CD14-positive monocyte (primary cell): Measurements from ENCODE around the gene RHOBTB3. TPM values are rescaled to one million over a fixed set of nuclear protein-coding genes. Genes with fewer than 3 reads are reported as not detected.
A peak's percentile ranks its signal among the peaks of the same experiment; 100 is the strongest.

Experiments used
- DNase-seq, 3 donors: peaks; one replicate each; pipeline ENCODE4 v3.0.0-alpha.2; 2011 to 2022
- H2AFZ ChIP-seq: 2 replicates; pipeline ENCODE4 v1.6.0; 2012; ENCODE audit warnings: mild to moderate bottlenecking, low read depth, low read length, inconsistent platforms; ENCODE audit not compliant: insufficient read depth, poor library complexity, severe bottlenecking
- H3K27ac ChIP-seq, 2 donors: 1 replicate in 1 of 2; 2 replicates in 1 of 2; pipeline ENCODE4 v1.5.1; 2012 to 2013; ENCODE audit warnings: low read length in 2 of 2, control low read depth in 1 of 2, inconsistent platforms in 1 of 2, low read depth in 1 of 2, mild to moderate bottlenecking in 1 of 2
- H3K27me3 ChIP-seq, 2 donors: one replicate each; pipeline versions ENCODE4 v1.6.0 to v1.6.1; 2011 to 2013; ENCODE audit warnings: low read length in 2 of 2; ENCODE audit not compliant: control insufficient read depth in 2 of 2, insufficient read depth in 2 of 2
- H3K36me3 ChIP-seq, 2 donors: replicated peaks in 1 of 2; 1 replicate in 1 of 2; 2 replicates in 1 of 2; pipeline versions ENCODE4 v1.5.1 to v1.6.1; 2012 to 2013; ENCODE audit warnings: low read length in 2 of 2, control low read depth in 1 of 2, inconsistent platforms in 1 of 2, mild to moderate bottlenecking in 1 of 2; ENCODE audit not compliant: insufficient read depth in 2 of 2, control insufficient read depth in 1 of 2
- H3K4me1 ChIP-seq, 2 donors: 1 replicate in 1 of 2; 2 replicates in 1 of 2; pipeline versions ENCODE4 v1.5.1 to v1.6.1; 2012 to 2013; ENCODE audit warnings: low read length in 2 of 2, control low read depth in 1 of 2, inconsistent platforms in 1 of 2, mild to moderate bottlenecking in 1 of 2, moderate library complexity in 1 of 2; ENCODE audit not compliant: insufficient read depth in 2 of 2, control insufficient read depth in 1 of 2
- H3K4me2 ChIP-seq: replicated peaks from 2 replicates; pipeline ENCODE3; 2012; ENCODE audit warnings: low read length, moderate library complexity, mild to moderate bottlenecking; ENCODE audit not compliant: poor library complexity, severe bottlenecking; ENCODE audit errors: extremely low read depth
- H3K4me3 ChIP-seq, 3 experiments: fragments of 200-600 bp in 1 of 3; sonication (generic) in 1 of 3; replicated peaks in 1 of 3; 1 replicate in 2 of 3; 2 replicates in 1 of 3; pipeline ENCODE4 v1.5.1; 2011 to 2013; ENCODE audit warnings: low read length in 3 of 3, mild to moderate bottlenecking in 3 of 3, control low read depth in 2 of 3, low read depth in 2 of 3, inconsistent platforms in 1 of 3, moderate library complexity in 1 of 3
- H3K79me2 ChIP-seq: 2 replicates; pipeline ENCODE4 v1.6.0; 2012; ENCODE audit warnings: mild to moderate bottlenecking, control low read depth, inconsistent platforms, low read length, moderate library complexity; ENCODE audit not compliant: insufficient read depth
- H3K9ac ChIP-seq: 2 replicates; pipeline ENCODE4 v1.6.0; 2017; ENCODE audit warnings: low read length, mild to moderate bottlenecking; ENCODE audit not compliant: insufficient read depth, poor library complexity, severe bottlenecking
- H3K9me3 ChIP-seq, 2 donors: replicated peaks in 1 of 2; 1 replicate in 1 of 2; 2 replicates in 1 of 2; pipeline versions ENCODE4 v1.5.1 to v1.6.1; 2012 to 2013; ENCODE audit warnings: low read length in 2 of 2, control low read depth in 1 of 2; ENCODE audit not compliant: control insufficient read depth in 1 of 2, insufficient read depth in 1 of 2
- H4K20me1 ChIP-seq: 2 replicates; pipeline ENCODE4 v1.6.0; 2012; ENCODE audit warnings: mild to moderate bottlenecking, low read length, control low read depth, moderate library complexity; ENCODE audit not compliant: insufficient read depth
- H3K27ac Mint-ChIP-seq, 7 donors: one replicate each; pipeline ENCODE4 v1.8.0; 2020; ENCODE audit warnings: mild to moderate bottlenecking in 7 of 7, mixed read lengths in 7 of 7, moderate library complexity in 6 of 7, inconsistent platforms in 2 of 7
- H3K27me3 Mint-ChIP-seq, 3 donors: one replicate each; pipeline ENCODE4 v1.8.0; 2021 to 2022; ENCODE audit warnings: low read depth in 3 of 3, mild to moderate bottlenecking in 3 of 3, mixed read lengths in 3 of 3, moderate library complexity in 3 of 3, inconsistent platforms in 1 of 3
- H3K36me3 Mint-ChIP-seq, 2 donors: one replicate each; pipeline ENCODE4 v1.8.0; 2020; ENCODE audit warnings: mixed read lengths in 2 of 2, inconsistent platforms in 1 of 2, mild to moderate bottlenecking in 1 of 2
- H3K4me1 Mint-ChIP-seq: one replicate; pipeline ENCODE4 v1.8.0; 2020; ENCODE audit warnings: mild to moderate bottlenecking, mixed read lengths
- H3K4me3 Mint-ChIP-seq, 2 donors: one replicate each; pipeline ENCODE4 v1.8.0; 2020; ENCODE audit warnings: mild to moderate bottlenecking in 2 of 2, mixed read lengths in 2 of 2, moderate library complexity in 1 of 2
- H3K9me3 Mint-ChIP-seq, 7 donors: one replicate each; pipeline ENCODE4 v1.8.0; 2020 to 2022; ENCODE audit warnings: mixed read lengths in 7 of 7, mild to moderate bottlenecking in 6 of 7, moderate library complexity in 6 of 7, inconsistent platforms in 2 of 7
- CTCF ChIP-seq: fragments of 200-600 bp; IDR thresholded peaks from one replicate; pipeline ENCODE4 v1.8.0; 2022; ENCODE audit warnings: antibody characterized with exemption, mild to moderate bottlenecking
- WGBS: methylation state at CpG from one replicate; pipeline ENCODE4 v1.1.5; 2013; ENCODE audit warnings: missing lambda C conversion rate; ENCODE audit not compliant: insufficient coverage; 5-methylcytosine and 5-hydroxymethylcytosine counted together
- intact Hi-C, 2 donors: fragments of 100-400 bp; cut with micrococcal nuclease; formaldehyde crosslinking; loops; one replicate each; pipeline versions ENCODE4 v1.15.0 to v1.15.1; 2023
- polyA plus RNA-seq, 3 donors: library from polyadenylated mRNA; depleted of rRNA in 1 of 3; unstranded in 2 of 3; stranded (reverse) in 1 of 3; fragments of 300-500 nt in 2 of 3; fragments of >200 nt in 1 of 3; fragmentation: Illumina TruSeq in 2 of 3; gene quantifications; 1 replicate in 2 of 3; 2 replicates in 1 of 3; pipeline ENCODE4 v1.2.3, GENCODE V29; 2012 to 2021

RHOBTB3 gene
- polyA plus RNA-seq, 3 donors, result 0.41 to 1.5 (median 0.63) TPM

DNA sequence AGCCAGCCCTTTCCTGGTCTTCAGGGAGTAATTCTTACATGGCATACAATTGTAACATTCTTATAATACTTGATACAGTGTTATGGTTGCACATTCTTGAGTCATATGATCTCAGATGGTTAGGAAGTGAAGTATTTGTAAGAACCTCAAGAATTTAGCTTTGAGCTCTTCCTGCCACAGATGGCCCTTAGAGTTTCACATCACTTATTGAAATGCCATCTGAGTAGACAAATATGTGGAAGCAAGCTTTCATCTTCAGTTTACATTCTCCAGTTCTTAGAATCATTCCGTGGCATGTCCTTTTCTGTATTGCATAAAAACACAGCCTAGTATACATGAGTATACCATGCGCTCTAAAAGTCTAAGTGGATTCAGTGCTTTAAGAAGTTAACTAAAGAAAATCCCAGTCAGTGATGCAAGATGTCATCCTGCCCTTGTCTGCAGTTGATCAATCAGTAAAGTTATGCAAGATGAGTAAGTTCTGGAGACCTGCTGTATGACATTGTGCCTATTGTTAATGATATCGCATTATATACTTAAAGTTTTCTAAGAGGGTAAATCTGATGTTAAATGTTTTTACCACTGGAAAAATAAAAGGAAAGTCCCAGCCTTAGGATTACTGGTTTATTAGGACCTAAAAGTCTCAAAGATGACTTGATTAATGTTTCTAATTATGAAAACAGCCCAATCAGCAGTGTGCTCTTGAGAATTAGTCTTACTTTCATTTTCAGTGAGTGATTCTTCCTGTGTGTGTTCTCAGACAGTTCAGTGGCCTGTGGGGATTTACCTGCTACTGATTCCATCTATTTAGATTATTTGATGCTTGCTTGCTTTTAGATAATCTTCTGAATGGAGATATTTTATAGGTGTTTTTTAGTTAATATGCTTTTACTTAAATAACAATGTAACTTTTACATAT is 29.4 kb downstream of the RHOBTB3 start:
- peak overlapping the region; percentile 64 to 87 (median 77) for H3K27ac Mint-ChIP-seq
- DNase-seq, result peak; percentile 34 to 62 (median 39)
- peaks cover 0 to 2% of the 10 kb centered on the region in 2 donors for H3K36me3 Mint-ChIP-seq
- H3K79me2 ChIP-seq, result no peaks in the 10 kb centered on the region
- peak overlapping the region; percentile 2 for H2AFZ ChIP-seq
- peaks cover 26 to 27% of the 10 kb centered on the region in 2 donors for H3K4me1 ChIP-seq
- TF ChIP-seq CTCF, result no peak
- H3K27me3 Mint-ChIP-seq, result peaks cover 0 to under 1% (median 0%) of the 10 kb centered on the region in 3 donors
- H3K27ac ChIP-seq, result peak overlapping the region in 1 of 2 donors; percentile 73
- H3K4me3 Mint-ChIP-seq, result peak overlapping the region; percentile 56 to 74
- no peaks in the 10 kb centered on the region for H3K9me3 ChIP-seq
- peak overlapping the region; percentile 72 for H3K4me2 ChIP-seq
- intact Hi-C loops, result no loop called here
- no peaks in the 10 kb centered on the region for H3K27me3 ChIP-seq
- no peaks in the 10 kb centered on the region for H3K36me3 ChIP-seq
- no peaks in the 10 kb centered on the region for H3K9me3 Mint-ChIP-seq
- peaks cover 35% of the 10 kb centered on the region for H3K4me1 Mint-ChIP-seq
- peak overlapping the region; percentile 4 for H3K9ac ChIP-seq
- peak overlapping the region; percentile 31 to 63 (median 59) for H3K4me3 ChIP-seq
- no CpG with 5 or more reads among the region's 3 CpGs for WGBS
- H4K20me1 ChIP-seq, result no peaks in the 10 kb centered on the region

- no CpG with 5 or more reads among the region's 1 CpG for WGBS
- H3K27me3 ChIP-seq, result no peaks in the 10 kb centered on the region
- intact Hi-C loops, result no loop called here
- H3K27ac ChIP-seq, result peak overlapping the region in 1 of 2 donors; percentile 73
- no peak overlapping the region for H3K4me3 Mint-ChIP-seq
- peaks cover 35% of the 10 kb centered on the region for H3K4me1 Mint-ChIP-seq
- DNase-seq, result no peak
- H3K9me3 ChIP-seq, result no peaks in the 10 kb centered on the region
- no peaks in the 10 kb centered on the region for H3K36me3 Mint-ChIP-seq
- H3K27me3 Mint-ChIP-seq, result peaks cover 0 to 4% (median 0%) of the 10 kb centered on the region in 3 donors
- peaks cover 26 to 27% of the 10 kb centered on the region in 2 donors for H3K4me1 ChIP-seq
- no peak overlapping the region for H3K4me2 ChIP-seq
- H3K4me3 ChIP-seq, result no peak overlapping the region
- H3K27ac Mint-ChIP-seq, result peak overlapping the region in 2 of 7 donors; percentile 24 to 43
- no peaks in the 10 kb centered on the region for H3K36me3 ChIP-seq
- H3K79me2 ChIP-seq, result no peaks in the 10 kb centered on the region
- H2AFZ ChIP-seq, result peak overlapping the region; percentile 39
- H3K9ac ChIP-seq, result no peak overlapping the region
- TF ChIP-seq CTCF, result no peak
- no peaks in the 10 kb centered on the region for H3K9me3 Mint-ChIP-seq
- H4K20me1 ChIP-seq, result no peaks in the 10 kb centered on the region
These were observed 30.9 kb downstream of the RHOBTB3 start for GRCh38 chr5:95761771-95762651.
